HG02884 (cell line): ENCODE data around the gene RGS6.

Experiments
- ATAC-seq: cut with Tn5 transposase; IDR thresholded peaks from one replicate; pipeline ENCODE4 v1.9.1; 2021; ENCODE audit warnings: mild to moderate bottlenecking, moderate library complexity; ENCODE audit not compliant: unreplicated experiment

RGS6 gene

DNA sequence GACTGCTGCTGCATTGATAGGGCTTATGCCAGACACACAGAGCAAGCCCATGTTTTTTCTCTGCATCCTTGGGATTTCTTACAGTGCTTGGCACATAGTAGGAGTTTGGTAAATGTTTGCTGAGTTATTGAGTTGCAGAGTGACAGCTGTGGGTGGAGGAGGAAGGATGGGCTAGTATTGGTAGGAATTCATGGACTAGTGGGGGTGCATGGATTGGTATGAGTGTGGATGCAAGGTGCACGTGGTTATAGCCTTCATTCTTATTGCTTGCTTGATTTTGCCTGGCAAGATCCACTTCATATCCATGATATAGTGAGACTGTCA is 11.4 kb downstream of the RGS6 start:
- ATAC-seq = no peak

DNA sequence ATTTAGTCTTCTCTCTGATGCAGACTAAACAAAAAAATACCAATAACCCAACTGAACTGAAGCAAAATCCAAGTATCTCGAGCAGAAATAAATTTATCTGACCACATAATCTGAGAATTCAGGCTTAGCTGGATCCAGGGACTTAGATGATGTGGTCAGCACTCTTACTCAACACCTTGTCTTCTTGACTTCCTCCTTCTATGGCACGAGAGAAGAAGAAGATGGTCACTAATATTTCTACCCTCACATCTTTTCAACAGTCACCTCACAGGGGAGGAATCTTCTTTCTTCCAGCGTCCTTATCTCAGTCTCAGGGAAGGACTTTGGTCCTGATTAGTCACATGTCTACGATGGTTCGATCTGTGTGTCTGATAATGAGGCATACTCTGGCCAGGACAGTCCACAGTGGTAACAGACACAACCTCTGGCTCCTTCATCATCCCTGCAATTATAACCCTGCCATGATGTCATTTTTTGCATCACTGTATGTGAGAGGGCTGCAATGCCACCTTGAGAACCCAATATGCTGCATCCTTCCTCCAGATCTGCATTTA is 15.8 kb downstream of the RGS6 start:
- ATAC-seq = no peak

DNA sequence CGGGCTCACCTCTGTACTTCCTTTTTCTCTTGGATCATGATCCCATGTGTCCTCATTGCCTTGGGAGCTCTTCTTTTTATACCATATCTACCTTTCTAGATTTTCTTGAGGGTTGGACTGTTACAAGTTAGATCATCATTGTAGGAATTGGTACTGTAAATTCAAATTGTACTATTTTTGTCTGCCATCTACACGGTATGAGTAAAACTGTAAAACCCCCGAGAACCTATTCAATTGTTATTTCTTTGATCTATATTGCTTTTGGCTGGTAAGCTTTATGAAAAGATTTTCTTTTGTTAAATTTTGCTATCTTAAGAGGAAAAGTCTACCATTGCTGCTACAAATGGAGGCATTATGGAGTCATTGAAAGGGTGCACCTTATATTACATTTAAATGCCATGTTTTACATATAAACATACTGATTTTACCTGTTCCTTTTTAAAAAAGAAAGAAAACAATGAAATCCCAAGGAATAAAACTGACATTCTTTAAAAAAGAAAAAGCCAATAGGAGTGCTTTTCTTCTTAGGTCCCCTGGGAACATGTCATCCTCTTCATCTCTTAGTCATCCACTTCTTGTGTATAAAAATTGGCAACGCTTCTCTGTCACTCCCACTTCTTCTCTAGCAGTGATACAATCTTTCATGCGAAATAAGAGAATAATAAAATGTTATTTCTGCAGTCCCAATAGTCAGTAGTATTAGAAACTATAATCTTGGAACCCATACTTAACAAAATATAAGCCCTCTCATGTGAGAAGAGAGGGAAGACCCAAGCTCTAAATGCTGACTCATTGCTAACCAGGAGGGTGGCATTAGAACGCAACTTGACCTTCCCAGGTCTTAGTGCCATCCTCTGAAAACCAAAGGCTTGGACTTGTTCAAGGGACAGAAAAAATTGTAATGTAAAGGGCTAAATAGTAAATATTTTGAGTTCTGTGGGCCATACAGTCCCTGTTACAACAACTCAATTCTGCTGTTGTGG is 20.4 kb downstream of the RGS6 start:
- no peak for ATAC-seq

DNA sequence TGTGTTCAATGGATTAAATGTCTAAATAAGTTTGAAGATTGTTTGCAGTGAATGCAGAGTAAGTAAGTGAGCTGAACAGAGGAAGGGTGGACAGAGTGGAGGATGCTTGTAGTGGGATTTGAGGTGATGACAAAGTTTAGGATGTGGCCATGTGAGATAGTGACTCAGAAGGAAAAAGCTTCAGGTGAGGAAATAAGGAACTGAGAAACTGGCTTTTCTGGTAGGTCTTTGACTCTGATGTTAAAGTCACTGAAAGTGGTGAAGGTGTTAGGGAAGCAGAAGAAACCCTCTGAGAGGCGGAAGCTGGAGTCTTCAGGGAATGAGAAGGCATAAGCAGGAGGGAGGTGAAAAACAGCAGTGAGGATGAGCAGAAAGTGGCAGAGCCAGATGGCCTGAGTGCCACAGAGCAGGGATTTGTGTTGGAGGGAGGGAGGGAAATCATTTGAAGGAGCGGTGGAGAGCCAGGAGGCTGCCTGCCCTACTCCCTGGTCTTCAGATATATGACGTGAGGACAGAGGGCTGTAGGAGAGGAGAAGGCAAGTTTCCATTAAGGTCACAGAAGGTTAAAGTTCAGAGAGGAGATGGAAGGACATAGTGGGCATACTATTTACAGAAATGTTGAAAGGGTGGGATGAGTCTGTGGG is 24.8 kb downstream of the RGS6 start:
- peak; percentile 86 for ATAC-seq

DNA sequence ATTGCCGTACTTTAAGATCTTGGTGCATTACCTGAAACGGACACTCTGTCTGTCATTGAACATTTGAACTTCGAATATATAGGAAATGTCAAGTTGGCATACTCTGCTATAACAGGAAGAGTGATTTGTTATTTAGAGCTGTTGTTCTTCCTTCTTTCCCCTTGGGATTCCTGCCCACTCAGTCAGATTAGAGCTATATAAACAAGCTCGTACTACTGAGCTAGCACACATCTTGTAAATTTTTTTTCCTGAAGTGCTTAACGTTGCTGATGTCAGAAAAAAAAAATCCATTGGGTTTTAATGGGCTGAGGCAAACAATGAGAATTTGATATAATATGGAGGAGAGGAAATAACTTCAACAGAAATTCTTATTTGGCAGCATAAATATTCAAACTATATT is 26.8 kb downstream of the RGS6 start:
- no peak for ATAC-seq

DNA sequence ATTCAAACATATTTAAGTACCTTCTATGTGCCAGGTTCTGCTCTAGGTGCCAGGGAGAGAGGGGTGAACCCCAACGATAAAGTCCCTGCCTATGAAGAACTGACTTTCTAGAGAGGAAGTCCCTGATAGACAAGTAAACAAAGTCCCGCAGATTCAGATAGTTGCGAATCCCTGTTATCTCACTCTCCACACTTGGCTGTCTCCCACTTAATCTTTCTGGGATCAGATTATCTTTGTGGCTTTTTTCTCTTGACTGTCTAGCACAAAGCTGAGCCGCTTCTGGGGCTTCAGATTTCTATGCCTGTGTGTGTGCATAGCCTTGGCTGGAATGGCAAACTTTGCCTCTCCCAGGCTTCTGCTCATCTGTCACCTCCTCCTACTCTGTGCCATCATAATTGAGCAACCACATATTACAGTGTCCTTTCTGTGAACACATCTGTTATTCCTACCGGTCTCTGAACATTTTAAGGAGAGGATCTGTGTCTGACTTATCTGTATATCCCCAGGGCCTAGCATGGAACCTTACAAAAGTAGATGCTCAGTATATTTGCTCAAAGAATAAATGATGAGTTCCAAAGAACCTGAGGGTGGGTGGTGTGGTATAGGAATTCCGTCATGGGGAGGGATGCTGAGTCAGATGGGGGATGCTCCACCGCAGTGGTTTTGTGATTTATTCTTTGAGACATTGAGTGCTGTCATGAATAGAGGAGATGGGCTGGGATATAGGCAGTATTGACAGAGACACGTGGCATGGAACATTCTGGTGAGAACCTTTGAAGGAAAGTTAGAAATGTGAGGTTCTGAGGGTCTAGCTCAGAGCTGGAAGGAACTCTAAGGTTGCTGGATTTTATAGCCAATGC is 28.5 kb downstream of the RGS6 start:
- ATAC-seq = no peak

DNA sequence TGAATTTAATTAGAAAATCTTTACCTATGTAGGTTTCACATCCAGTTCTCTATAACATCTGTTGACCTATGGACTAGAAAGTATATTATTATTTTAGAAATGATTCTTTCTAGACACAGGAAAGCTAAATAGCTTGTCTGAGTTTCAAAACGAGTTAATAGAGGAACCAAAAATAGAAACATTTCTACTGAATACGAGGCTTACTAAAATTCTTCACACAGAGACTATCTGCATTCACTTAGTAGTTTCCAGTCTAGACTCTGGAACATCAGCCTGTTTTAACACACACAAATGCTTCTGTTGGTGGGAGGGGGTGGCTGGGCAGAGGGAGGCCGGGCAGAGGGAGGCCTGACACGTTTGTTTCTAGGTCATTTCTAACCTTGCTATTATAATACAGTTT is 29.7 kb downstream of the RGS6 start:
- ATAC-seq = no peak

DNA sequence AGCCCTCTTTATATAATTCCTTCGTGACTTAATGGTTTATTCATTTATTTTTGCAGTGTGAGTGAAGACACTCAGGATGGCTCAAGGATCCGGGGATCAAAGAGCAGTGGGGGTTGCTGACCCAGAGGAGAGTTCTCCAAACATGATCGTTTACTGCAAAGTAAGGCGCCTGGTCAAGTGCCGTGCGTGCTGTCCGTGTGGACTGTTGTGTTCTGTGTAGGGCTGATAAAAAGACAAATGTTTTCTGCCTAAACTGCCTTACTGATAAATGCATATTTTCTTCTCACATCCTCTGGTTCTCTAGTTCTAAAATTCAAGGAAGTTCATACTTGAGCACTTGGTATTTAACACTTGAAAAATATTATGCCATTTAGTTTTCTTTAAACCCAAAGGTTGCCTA is 32.5 kb downstream of the RGS6 start:
- no peak for ATAC-seq

DNA sequence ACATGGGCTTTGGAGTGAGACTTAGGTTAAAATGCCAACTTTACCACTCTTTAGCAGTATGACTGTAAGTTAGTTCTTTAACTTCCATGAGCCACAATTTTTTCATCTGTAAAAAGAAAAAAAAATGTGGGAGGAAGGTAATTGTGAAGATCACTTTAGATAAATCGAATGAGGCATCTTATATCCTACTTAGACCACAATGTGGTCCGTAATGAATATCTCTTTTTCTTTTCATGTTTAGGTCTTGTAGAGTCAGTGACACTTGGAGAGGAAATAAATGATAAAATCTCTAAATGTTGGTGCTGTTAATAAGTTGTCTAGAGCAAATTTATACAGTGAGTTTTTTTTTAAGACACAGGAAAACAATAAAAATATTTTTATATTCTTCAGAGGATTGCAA is 34.3 kb downstream of the RGS6 start:
- no peak for ATAC-seq

DNA sequence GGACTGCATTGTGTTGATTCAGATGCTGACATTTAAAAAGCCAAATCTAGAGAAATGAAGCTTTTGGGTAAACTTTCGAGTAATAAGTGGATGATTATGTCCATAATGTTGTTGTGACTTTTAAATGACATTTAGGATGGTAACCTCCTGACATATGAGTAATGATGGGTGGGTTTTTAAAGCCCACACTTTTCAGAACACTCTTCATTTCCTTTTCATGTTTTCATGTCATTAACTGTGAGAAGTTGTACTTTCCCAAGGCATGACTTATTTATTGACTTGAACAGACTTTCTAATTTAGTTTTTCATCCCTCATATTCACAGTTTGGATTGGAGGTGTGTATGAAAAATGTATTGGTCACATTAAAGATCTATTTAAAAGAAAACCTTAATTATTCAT is 35.5 kb downstream of the RGS6 start:
- ATAC-seq = no peak

DNA sequence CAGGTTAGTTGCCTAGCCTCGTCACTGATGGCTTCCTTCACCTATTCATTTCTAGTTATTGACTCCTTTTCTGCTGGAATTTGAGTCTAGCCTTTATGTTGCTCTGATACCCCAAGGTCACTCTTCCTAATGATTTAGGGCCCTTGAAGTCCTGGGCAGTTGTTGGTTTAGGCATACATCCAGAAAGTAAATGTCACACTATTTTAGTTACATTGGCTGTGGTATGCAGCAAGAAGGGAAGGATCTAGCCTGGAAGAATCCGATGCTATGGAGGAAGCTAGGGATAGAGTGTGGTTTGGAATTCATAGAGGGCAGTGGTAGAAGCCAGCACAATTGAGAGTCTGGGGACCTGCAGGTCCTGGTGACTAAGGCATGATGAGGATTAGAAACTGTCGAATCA is 38.0 kb downstream of the RGS6 start:
- no peak for ATAC-seq

DNA sequence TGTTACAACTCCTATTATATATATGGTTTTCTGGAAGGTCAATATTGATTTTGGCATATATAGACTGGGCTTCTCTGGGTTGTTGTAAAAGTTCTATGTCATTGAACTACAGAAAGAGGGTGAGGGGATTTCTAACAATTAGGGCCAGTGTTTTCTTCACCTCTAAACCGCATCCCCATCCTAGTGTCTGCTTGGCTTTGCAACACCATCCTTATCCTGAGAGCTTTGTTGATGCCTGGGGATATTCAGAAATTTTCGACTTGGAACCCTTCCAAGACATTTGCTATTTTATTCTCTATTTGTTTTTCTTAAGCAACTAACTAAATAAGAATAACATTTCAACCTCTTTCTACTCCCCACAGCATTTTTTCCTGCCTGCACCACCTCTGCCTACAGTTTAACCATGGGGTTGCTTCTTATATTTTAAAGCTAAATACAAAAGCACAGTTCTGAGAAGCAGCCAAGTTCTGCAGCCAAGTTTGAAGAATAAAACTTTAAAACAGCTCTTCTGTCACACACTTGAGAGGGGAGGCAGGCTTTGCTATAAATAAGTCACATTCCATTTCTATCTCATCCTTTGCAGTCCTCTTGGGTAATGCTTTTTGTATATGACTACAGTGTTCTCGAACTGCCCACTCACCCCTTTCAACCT is 53.4 kb downstream of the RGS6 start:
- no peak for ATAC-seq

DNA sequence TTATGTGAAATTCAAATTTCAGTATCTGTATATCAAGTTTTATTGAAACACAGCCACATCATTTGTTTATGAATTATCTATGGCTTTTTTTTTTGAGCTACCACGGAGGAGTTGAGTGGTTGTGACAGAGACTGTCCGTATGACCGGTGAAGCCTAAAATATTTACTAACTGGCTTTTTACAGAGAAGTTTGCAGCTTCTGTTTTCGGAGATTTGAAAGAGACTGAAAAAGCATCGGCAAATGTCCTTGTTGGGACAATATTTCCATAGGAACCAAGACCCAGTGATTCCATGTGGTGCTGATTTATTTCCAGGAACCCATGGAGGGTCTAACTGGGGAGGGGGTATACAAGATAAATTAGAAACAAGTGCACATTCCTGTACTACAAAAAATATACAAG is 56.2 kb downstream of the RGS6 start:
- no peak for ATAC-seq

DNA sequence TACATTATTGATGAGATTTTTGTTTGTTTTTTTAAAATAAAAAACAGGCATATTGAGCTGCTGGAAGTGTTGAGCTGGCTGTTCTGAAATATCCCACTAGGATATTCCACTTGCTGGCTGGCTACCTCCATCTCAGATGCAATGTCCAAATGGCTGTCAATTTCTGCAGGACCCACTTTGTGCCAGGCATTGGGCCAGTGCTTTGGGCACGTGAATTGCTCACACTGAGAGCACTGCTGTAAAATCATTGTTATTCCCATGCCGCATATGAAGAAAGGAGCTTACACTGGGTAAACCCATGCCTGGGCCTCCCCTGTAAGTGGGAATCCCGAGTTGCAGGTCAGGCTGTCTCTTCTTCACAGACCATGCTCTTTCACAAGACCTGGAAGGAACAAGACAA is 56.7 kb downstream of the RGS6 start:
- ATAC-seq = no peak

DNA sequence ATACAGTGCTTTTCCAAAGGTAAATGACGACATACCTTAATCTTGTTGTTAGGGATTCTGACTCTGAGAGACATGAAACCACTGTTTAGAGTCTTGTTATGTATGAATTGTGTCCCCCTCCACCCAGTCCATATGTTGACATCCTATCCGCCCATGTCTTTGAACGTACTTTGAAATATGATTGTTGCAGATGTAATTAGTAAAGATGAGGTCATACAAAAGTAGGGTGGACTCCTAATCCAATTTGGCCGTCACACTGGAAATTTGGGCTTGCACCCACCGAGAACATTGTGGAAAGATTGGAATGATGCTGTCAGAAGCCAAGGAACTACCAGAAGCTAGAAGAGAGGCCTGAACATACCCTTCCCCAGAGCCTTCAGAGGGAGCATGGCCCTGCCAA is 62.2 kb downstream of the RGS6 start:
- ATAC-seq = no peak

DNA sequence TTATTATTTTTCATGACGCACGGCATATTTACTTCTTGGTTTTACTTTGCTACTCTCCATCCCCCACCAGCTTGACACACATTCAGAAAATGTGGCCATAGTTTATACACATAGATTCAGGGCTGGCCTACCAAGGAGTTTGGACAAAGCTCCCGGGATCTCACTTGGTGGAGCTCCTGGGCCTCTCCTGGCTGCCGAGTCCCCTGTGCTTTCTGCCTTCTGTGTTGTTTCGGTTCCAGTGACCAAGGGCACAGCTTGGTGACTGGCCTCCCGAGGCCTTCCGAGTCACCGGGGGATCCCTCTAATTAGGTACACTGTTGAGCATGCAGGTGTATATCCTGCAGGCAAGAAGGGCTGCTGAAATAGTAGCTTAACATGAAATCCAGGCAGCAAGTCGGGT is 63.5 kb downstream of the RGS6 start:
- ATAC-seq = no peak

DNA sequence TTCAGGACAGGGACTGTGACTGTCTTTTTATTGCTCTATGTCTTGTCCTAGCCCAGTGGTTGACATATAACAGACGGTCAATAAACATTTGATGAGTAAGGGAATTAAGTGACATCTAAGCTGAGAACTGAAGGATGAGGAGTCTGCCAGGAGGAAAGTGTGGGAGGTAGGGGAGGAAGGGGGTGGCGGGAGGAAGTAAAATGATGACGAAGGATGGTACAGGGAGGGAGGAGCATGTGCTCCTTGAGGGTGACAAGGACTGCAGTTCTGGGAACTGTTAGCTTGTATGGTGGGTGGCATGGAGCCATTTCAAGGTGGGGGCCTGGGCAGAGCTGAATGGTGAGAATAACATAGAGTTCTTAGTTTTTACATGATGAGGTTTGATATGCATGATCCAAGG is 64.4 kb downstream of the RGS6 start:
- ATAC-seq = no peak

DNA sequence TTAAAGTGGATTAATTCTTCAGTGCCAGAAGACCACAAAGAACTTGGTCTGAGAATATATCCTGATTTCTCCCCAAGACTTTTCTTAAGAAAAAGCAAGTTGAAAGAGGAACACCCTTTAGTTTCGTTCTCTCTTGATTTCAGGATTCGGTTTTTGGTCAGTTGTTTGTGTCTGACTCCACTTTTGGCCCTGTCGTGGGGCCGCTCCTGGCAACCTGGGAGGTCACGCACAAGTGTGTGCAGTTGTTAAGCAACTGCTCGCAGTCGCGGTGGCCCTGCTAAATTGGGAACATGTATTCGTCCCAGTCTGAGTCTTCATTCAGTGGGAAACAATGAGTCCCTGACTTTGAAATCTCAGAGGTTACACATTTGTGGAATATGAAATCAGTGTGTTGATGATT is 68.7 kb downstream of the RGS6 start:
- no peak for ATAC-seq

DNA sequence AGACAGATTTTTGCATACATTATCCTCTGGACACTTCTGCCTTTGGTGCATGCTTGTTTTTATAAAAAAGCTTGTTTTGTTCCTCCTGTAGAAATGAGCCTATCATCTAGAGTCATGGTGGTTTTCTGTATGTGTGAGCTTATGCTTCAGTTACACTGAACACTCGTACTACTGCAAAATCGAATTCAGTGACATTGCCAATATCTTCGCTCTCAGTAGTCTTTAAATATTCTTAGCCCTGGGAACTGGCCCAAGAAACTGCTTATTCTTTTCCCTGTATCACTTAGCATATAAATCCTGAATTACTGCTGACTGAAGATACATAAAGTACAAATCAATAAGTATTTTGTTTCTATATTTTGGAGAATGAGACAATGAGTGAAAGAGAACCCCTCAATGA is 70.5 kb downstream of the RGS6 start:
- ATAC-seq = no peak

DNA sequence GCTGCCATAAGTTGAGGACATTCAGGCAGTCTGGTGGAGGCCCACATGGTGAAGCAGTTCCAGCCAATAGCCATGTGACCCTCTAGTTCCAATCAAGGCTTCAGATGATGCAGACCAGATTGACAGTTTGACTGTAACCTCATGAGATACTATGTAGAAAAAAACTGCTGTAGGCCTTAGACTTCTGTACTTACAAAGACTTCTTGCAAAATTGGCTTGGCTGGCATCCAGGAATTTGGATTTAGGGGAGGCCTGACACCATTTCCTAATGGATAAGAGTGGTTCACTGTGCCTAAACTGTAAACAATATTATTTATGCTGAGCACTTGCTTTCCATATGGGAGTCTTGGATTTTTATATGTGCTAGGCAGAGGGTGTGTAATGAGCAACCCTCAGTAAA is 76.4 kb downstream of the RGS6 start:
- no peak for ATAC-seq

DNA sequence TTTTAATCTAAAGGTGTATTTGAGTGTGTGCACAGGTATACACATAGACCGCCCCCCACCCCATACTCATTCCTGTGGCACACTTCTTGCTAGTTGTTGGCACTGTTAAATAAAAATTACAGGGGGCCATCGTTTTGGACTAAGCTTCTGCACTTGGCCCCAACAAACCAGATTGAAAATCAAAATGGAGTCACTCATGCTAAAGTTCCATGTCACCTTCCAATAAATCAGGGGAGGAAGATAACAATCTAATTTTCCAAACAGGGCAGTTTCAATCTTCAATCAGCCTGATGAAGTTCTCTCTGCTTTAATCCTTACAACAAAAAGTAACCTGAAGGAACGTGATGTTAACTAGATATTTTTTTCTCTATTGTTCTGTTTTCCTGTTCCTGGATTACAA is 78.2 kb downstream of the RGS6 start:
- no peak for ATAC-seq
